ENCODE data around the gene OR9A4. TPM values are rescaled to one million over a fixed set of nuclear protein-coding genes. Genes with fewer than 3 reads are reported as not detected.
"Not testable (repeated sequence)": the region's sequence is repeated elsewhere in the genome, so short reads cannot be mapped to it uniquely, and the experiment has no call there.

Gene OR9A4
- total RNA-seq, 1 donor from 2014 or later, result not detected

- Mint-ChIP-seq H3K27ac (ENCODE audit: unreplicated experiment) (no peak overlapping the region), H3K4me3 (ENCODE audit: unreplicated experiment) (no peak overlapping the region), H3K9me3 (ENCODE audit: unreplicated experiment) (no peaks in the 10 kb centered on the region), H3K27me3 (ENCODE audit: low read depth, unreplicated experiment) (no peaks in the 10 kb centered on the region), H3K4me1 (ENCODE audit: low read depth, unreplicated experiment) (peaks cover 3% of the 10 kb centered on the region), H3K36me3 (ENCODE audit: low read depth, unreplicated experiment) (no peaks in the 10 kb centered on the region)
- H3K9ac ChIP-seq (ENCODE audit: low read length), result no peak overlapping the region
- no peak for FAIRE-seq
- H3K27ac ChIP-seq (ENCODE audit: low read depth, low read length), result no peak overlapping the region
- H3K4me3 ChIP-seq (ENCODE audit: insufficient read depth, low read depth, low read length), result no peak overlapping the region
- H2AFZ ChIP-seq (ENCODE audit: low read depth, low read length), result no peak overlapping the region
- H4K20me1 ChIP-seq (ENCODE audit: insufficient read depth, low read length), result no peaks in the 10 kb centered on the region
- no peak for DNase-seq (ENCODE audit: low read depth)
- H3K36me3 ChIP-seq (ENCODE audit: insufficient read depth, low read length), result no peaks in the 10 kb centered on the region
- H3K79me2 ChIP-seq (ENCODE audit: insufficient read depth, low read length), result no peaks in the 10 kb centered on the region
- H3K27me3 ChIP-seq (ENCODE audit: insufficient read depth, low read length), result no peaks in the 10 kb centered on the region
- H3K4me1 ChIP-seq (ENCODE audit: insufficient read depth, low read length), result no peaks in the 10 kb centered on the region
- H3K4me2 ChIP-seq (ENCODE audit: low read length), result no peak overlapping the region
- TF ChIP-seq CTCF (IDR thresholded peaks at IDR 0.05; ENCODE audit: insufficient read depth, low read depth, low read length) (no peak), EZH2 (IDR thresholded peaks at IDR 0.05; ENCODE audit: insufficient read depth, low read length) (no peak)
- no peaks in the 10 kb centered on the region for H3K9me3 ChIP-seq (ENCODE audit: insufficient read depth, low read depth, low read length)
Observed at GRCh38 chr7:141889321-141889720, 26.9 kb upstream of the OR9A4 start.

- TF ChIP-seq EZH2 (IDR thresholded peaks at IDR 0.05; ENCODE audit: insufficient read depth, low read length), result no peak
- TF ChIP-seq CTCF (IDR thresholded peaks at IDR 0.05; ENCODE audit: insufficient read depth, low read depth, low read length), result no peak
- H3K27ac Mint-ChIP-seq (ENCODE audit: unreplicated experiment), result no peak overlapping the region
- no peaks in the 10 kb centered on the region for H3K36me3 Mint-ChIP-seq (ENCODE audit: low read depth, unreplicated experiment)
- H3K4me2 ChIP-seq (ENCODE audit: low read length), result no peak overlapping the region
- H4K20me1 ChIP-seq (ENCODE audit: insufficient read depth, low read length), result no peaks in the 10 kb centered on the region
- H3K9me3 Mint-ChIP-seq (ENCODE audit: unreplicated experiment), result no peaks in the 10 kb centered on the region
- no peaks in the 10 kb centered on the region for H3K9me3 ChIP-seq (ENCODE audit: insufficient read depth, low read depth, low read length)
- H3K9ac ChIP-seq (ENCODE audit: low read length), result no peak overlapping the region
- no peak overlapping the region for H2AFZ ChIP-seq (ENCODE audit: low read depth, low read length)
- no peak overlapping the region for H3K27ac ChIP-seq (ENCODE audit: low read depth, low read length)
- FAIRE-seq (no peak), DNase-seq (ENCODE audit: low read depth) (no peak)
- no peak overlapping the region for H3K4me3 Mint-ChIP-seq (ENCODE audit: unreplicated experiment)
- H3K4me1 ChIP-seq (ENCODE audit: insufficient read depth, low read length), result no peaks in the 10 kb centered on the region
- no peaks in the 10 kb centered on the region for H3K27me3 Mint-ChIP-seq (ENCODE audit: low read depth, unreplicated experiment)
- peaks cover 3% of the 10 kb centered on the region for H3K4me1 Mint-ChIP-seq (ENCODE audit: low read depth, unreplicated experiment)
- no peaks in the 10 kb centered on the region for H3K79me2 ChIP-seq (ENCODE audit: insufficient read depth, low read length)
- no peaks in the 10 kb centered on the region for H3K27me3 ChIP-seq (ENCODE audit: insufficient read depth, low read length)
- H3K4me3 ChIP-seq (ENCODE audit: insufficient read depth, low read depth, low read length), result no peak overlapping the region
- H3K36me3 ChIP-seq (ENCODE audit: insufficient read depth, low read length), result no peaks in the 10 kb centered on the region
Observed at GRCh38 chr7:141891336-141891735, 24.9 kb upstream of the OR9A4 start.

- not testable (repeated sequence) for H3K36me3 ChIP-seq (ENCODE audit: insufficient read depth, low read length); H3K79me2 ChIP-seq (ENCODE audit: insufficient read depth, low read length); H3K27me3 Mint-ChIP-seq (ENCODE audit: low read depth, unreplicated experiment); H3K4me2 ChIP-seq (ENCODE audit: low read length); DNase-seq (ENCODE audit: low read depth); H3K4me1 ChIP-seq (ENCODE audit: insufficient read depth, low read length); H3K27ac Mint-ChIP-seq (ENCODE audit: unreplicated experiment); H3K9ac ChIP-seq (ENCODE audit: low read length); H3K9me3 ChIP-seq (ENCODE audit: insufficient read depth, low read depth, low read length); H3K9me3 Mint-ChIP-seq (ENCODE audit: unreplicated experiment); H3K4me3 Mint-ChIP-seq (ENCODE audit: unreplicated experiment); H3K36me3 Mint-ChIP-seq (ENCODE audit: low read depth, unreplicated experiment); H3K27me3 ChIP-seq (ENCODE audit: insufficient read depth, low read length); H3K4me3 ChIP-seq (ENCODE audit: insufficient read depth, low read depth, low read length); FAIRE-seq; H3K27ac ChIP-seq (ENCODE audit: low read depth, low read length); H2AFZ ChIP-seq (ENCODE audit: low read depth, low read length); H4K20me1 ChIP-seq (ENCODE audit: insufficient read depth, low read length); H3K4me1 Mint-ChIP-seq (ENCODE audit: low read depth, unreplicated experiment)
Observed at GRCh38 chr7:141899366-141899765, 16.8 kb upstream of the OR9A4 start.
